Pancreas (tissue), 10 donors: ENCODE measurements around the gene TMEM14B. TPM values are rescaled to one million over a fixed set of nuclear protein-coding genes. Genes with fewer than 3 reads are reported as not detected.

Experiments used
- ATAC-seq, 4 donors: fragments of 200-7000 bp; cut with Tn5 transposase; one replicate each; pipeline versions ENCODE4 v1.8.0 to v1.9.1; 2020; ENCODE audit warnings: mild to moderate bottlenecking in 4 of 4, moderate library complexity in 4 of 4
- DNase-seq, 6 donors: peaks; one replicate each; pipeline ENCODE4 v3.0.0-alpha.2; 2020
- FAIRE-seq: peaks from 2 replicates; lab custom pipeline; 2012; peaks lifted over from hg19 to GRCh38; lab: Jason Lieb, UNC
- H3K27ac ChIP-seq, 4 donors: fragments of 200-600 bp; sonication (generic); 1 replicate in 3 of 4; 2 replicates in 1 of 4; pipeline versions ENCODE4 v1.5.0 to v1.8.0; 2020
- H3K27me3 ChIP-seq, 4 donors: fragments of 200-600 bp; one replicate each; pipeline ENCODE4 v1.8.0; 2021
- H3K36me3 ChIP-seq, 3 donors: fragments of 200-600 bp; sonication (generic) in 1 of 3; one replicate each; pipeline versions ENCODE4 v1.5.0 to v1.8.0; 2020 to 2021
- H3K4me1 ChIP-seq, 3 donors: fragments of 200-600 bp; one replicate each; pipeline ENCODE4 v1.8.0; 2021
- H3K4me3 ChIP-seq, 4 donors: fragments of 200-600 bp; sonication (generic) in 2 of 4; one replicate each; pipeline versions ENCODE4 v1.5.0 to v1.8.0; 2020 to 2021
- H3K9me3 ChIP-seq, 4 donors: fragments of 200-600 bp; one replicate each; pipeline ENCODE4 v1.8.0; 2021
- whole genome bisulfite sequencing, 2 donors: extraction: QIAGEN DNeasy Blood & Tissue Kit; methylation state at CpG; one replicate each; pipeline ENCODE4 v1.1.7; 2013; 5-methylcytosine and 5-hydroxymethylcytosine counted together
- intact Hi-C, 3 donors: fragments of 100-400 bp; cut with DNase I; formaldehyde crosslinking; loops; one replicate each; pipeline versions ENCODE4 v1.11.1 to v1.14.2; 2022
- polyA plus RNA-seq, 2 donors: library from polyadenylated mRNA; stranded (reverse); fragments of 200-250 nt; gene quantifications; one replicate each; pipeline ENCODE4 v1.2.3, GENCODE V29; 2013
- total RNA-seq, 6 donors: library from RNA; stranded (reverse); fragmentation: NEBNext Ultra II Directional in 4 of 6; extraction: Animal tissue kit (Norgen Biotek cat#: 25700) in 4 of 6; gene quantifications; one replicate each; pipeline versions ENCODE4 v1.2.1 to v1.2.4, GENCODE V29; 2021 to 2023
- TF ChIP-seq, protein P1 (sequence below), 4 donors: fragments of 200-600 bp; sonication (generic) in 3 of 4; IDR thresholded peaks; one replicate each; pipeline versions ENCODE4 v1.5.0 to v1.8.0; 2021; ENCODE audit warnings: antibody characterized with exemption in 4 of 4
- donor health status: healthy with polysubstance abuse.
- donor health status: DM: no; HTN: no; CAD: no; lungs with moderate emphysema.
- donor health status: DM: no; HTN: no; CAD: no.
- donor health status: control.
- donor health status: control.
- donor health status: Bipolar disorder and iron deficiency.
- donor health status: DM: yes; HTN: yes; CAD: no.
- donor health status: DM: no; HTN: no; CAD: no.
- donor health status: DM: no; HTN: no; CAD: no.
- donor health status: DM: yes; HTN: yes; CAD: no.

Gene TMEM14B
- total and polyA plus RNA-seq, 8 donors, result 25.9 to 52.1 (median 35.3) TPM

DNA sequence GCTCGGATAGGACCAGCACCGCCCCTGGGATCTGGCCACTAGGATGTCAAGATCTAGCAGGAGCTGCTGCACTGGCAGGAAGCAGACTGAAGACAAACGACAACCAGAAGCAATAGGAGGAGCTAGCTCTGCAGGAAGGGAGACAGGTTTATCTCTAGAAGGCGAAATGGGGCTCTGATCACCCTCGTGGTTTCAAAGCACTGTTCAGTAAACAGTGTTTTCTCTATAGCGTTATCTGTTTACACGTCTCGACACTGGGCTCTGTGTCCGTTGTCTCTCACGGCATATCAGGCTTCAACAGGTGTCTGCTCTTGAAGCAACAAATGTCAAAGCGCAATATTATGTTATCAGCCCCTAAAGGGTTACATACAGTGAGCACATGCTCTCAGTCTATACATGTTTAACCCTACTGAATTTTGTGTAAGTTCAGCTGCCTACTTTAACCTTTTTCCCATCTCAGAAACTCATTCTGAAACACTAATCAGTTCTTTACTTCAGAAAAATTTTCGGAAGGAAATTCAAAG, 23.8 kb downstream of the TMEM14B start:
- Histone ChIP-seq H3K9me3 (no peaks in the 10 kb centered on the region), H3K27ac (no peak overlapping the region), H3K36me3 (no peaks in the 10 kb centered on the region), H3K4me3 (no peak overlapping the region), H3K4me1 (no peaks in the 10 kb centered on the region), H3K27me3 (no peaks in the 10 kb centered on the region)
- TF ChIP-seq, protein P1, sequence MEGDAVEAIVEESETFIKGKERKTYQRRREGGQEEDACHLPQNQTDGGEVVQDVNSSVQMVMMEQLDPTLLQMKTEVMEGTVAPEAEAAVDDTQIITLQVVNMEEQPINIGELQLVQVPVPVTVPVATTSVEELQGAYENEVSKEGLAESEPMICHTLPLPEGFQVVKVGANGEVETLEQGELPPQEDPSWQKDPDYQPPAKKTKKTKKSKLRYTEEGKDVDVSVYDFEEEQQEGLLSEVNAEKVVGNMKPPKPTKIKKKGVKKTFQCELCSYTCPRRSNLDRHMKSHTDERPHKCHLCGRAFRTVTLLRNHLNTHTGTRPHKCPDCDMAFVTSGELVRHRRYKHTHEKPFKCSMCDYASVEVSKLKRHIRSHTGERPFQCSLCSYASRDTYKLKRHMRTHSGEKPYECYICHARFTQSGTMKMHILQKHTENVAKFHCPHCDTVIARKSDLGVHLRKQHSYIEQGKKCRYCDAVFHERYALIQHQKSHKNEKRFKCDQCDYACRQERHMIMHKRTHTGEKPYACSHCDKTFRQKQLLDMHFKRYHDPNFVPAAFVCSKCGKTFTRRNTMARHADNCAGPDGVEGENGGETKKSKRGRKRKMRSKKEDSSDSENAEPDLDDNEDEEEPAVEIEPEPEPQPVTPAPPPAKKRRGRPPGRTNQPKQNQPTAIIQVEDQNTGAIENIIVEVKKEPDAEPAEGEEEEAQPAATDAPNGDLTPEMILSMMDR (IDR thresholded peaks at IDR 0.05), result no peak
- DNase-seq, result no peak
- WGBS, 2 donors, result 55 to 58% methylated on average over 12 of the region's 12 CpGs
- no peak for FAIRE-seq
- ATAC-seq, result no peak
- intact Hi-C loops, result no loop called here

DNA sequence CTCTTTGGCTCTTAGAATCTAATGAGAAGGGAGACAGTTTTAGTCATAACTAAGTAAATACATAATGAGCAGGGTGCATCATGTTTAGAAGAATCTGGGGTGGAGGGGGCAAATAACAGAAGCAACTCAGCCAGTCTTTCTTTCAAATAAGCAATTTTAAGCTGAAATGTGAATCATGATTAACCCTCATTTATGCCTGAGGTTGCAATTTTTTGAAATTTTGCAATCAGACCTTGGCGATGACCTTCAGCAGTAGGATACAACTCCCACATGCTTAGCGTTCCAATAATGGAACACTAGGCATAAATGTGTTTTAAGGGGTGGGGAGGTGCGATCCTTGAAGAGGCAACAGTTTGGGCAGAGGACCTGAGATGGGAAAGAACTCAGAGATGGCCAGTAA, 30.6 kb downstream of the TMEM14B start:
- Histone ChIP-seq H3K27ac (no peak overlapping the region), H3K36me3 (no peaks in the 10 kb centered on the region), H3K27me3 (no peaks in the 10 kb centered on the region), H3K4me3 (no peak overlapping the region), H3K4me1 (no peaks in the 10 kb centered on the region), H3K9me3 (no peaks in the 10 kb centered on the region)
- ATAC-seq (no peak), FAIRE-seq (no peak), DNase-seq (no peak)
- WGBS, 2 donors, result 77 to 88% methylated on average over 3 of the region's 3 CpGs
- intact Hi-C loops, result no loop called here
- TF ChIP-seq, protein P1 (IDR thresholded peaks at IDR 0.05), result no peak

DNA sequence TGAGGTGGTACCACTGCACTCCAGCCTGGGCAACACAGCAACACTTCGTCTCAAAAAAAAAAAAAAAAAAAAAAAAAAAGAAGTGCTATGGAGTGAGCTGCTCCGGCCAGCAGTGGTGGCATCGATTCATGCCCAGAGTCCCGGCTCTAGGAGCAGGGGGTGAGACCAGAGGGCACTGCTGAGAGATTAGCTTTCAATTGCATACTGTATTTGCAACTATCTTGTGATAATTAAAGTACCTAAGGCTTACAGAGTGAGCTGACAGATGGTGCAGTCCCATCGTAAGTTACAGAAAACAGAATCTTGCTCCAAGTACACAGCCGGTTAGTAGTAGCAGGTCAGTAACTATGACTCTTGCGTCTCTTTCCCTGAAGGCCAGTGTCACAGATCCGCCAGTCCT, 31.5 kb downstream of the TMEM14B start:
- FAIRE-seq, result no peak
- ATAC-seq, result no peak
- WGBS, 2 donors, result 91 to 93% methylated on average over 8 of the region's 8 CpGs
- Histone ChIP-seq H3K4me3 (no peak overlapping the region), H3K36me3 (no peaks in the 10 kb centered on the region), H3K4me1 (no peaks in the 10 kb centered on the region), H3K9me3 (no peaks in the 10 kb centered on the region), H3K27me3 (no peaks in the 10 kb centered on the region), H3K27ac (no peak overlapping the region)
- no peak for DNase-seq
- intact Hi-C loops, result no loop called here
- TF ChIP-seq, protein P1 (IDR thresholded peaks at IDR 0.05), result no peak

DNA sequence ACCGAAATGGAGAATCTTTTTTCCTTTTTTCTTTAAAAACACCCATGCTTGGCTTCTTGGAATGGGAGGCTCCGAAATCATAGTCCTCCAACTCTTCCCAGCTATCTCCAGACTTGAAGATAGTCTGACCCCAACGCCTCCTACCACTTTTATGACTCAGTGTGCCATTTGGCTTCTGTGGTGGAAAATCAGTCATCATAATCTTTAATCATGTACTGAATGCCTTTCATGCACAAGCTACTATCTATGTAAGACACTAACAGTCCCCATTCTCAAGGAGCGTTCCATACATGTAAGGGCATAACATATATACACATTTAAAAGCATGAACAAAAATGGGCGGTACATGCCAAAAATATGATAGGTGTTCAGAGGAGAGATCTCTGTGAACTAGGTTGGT, 44.1 kb downstream of the TMEM14B start:
- no peaks in the 10 kb centered on the region for H3K27me3 ChIP-seq
- ATAC-seq (no peak), FAIRE-seq (no peak), DNase-seq (no peak)
- TF ChIP-seq, protein P1 (IDR thresholded peaks at IDR 0.05), result no peak
- H3K4me3 ChIP-seq, result no peak overlapping the region
- H3K36me3 ChIP-seq, result no peaks in the 10 kb centered on the region
- intact Hi-C loops, result no loop called here
- H3K27ac ChIP-seq, result no peak overlapping the region
- no peaks in the 10 kb centered on the region for H3K9me3 ChIP-seq
- H3K4me1 ChIP-seq, result no peaks in the 10 kb centered on the region
- WGBS, 2 donors, result 93 to 96% methylated on average over 5 of the region's 5 CpGs

DNA sequence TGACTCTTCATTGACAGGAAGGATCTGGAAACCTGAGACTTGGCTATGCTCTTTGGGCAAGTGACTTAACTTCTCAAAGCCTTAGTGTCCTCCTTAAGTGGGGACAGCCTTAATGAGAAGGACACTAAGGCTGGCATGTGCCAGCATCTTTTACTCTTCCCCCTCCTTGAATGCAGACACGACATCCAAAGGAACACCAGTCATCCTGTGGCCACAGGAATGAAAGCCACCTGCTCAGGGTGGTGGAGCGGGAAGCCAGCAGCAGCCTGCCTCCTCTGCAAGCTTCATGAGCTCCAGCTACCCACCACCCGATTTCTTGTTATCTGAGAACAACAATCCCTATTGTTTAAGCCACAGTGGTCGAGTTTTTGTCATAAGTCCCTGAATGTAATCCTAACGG, 44.5 kb downstream of the TMEM14B start:
- no peaks in the 10 kb centered on the region for H3K4me1 ChIP-seq
- no peak overlapping the region for H3K4me3 ChIP-seq
- TF ChIP-seq, protein P1 (IDR thresholded peaks at IDR 0.05), result no peak
- no peak overlapping the region for H3K27ac ChIP-seq
- intact Hi-C loops, result no loop called here
- H3K9me3 ChIP-seq, result no peaks in the 10 kb centered on the region
- no peak for ATAC-seq
- WGBS, 2 donors, result 79 to 84% methylated on average over 5 of the region's 5 CpGs
- DNase-seq, result no peak
- no peaks in the 10 kb centered on the region for H3K27me3 ChIP-seq
- H3K36me3 ChIP-seq, result no peaks in the 10 kb centered on the region
- FAIRE-seq, result no peak
